Epithelial cell of prostate (primary cell): ENCODE measurements around the gene ZNF236.
"Not testable (repeated sequence)": the region's sequence is repeated elsewhere in the genome, so short reads cannot be mapped to it uniquely, and the experiment has no call there.

ENCODE experiments used
- DNase-seq: peaks from one replicate; pipeline ENCODE4 v3.0.0-alpha.2; 2011; ENCODE audit warnings: low read depth, low spot score
- H3K27ac ChIP-seq: fragments of 450-650 bp; 2 replicates; pipeline ENCODE4 v1.5.1; 2017; ENCODE audit warnings: mild to moderate bottlenecking

The ZNF236 gene

GRCh38 chr18:76936877-76937276 lies 114.5 kb downstream of the ZNF236 start:
- no peak overlapping the region for H3K27ac ChIP-seq
- DNase-seq = no peak

- H3K27ac ChIP-seq = no peak overlapping the region
- DNase-seq = no peak
Observed at GRCh38 chr18:76937597-76937996, 115.2 kb downstream of the ZNF236 start.

- no peak overlapping the region for H3K27ac ChIP-seq
- no peak for DNase-seq
Observed at GRCh38 chr18:76938619-76939018, 116.3 kb downstream of the ZNF236 start.

- no peak overlapping the region for H3K27ac ChIP-seq
- no peak for DNase-seq
Observed at GRCh38 chr18:76941284-76941683, 118.9 kb downstream of the ZNF236 start.

GRCh38 chr18:76943542-76944339 lies 121.4 kb downstream of the ZNF236 start:
- peak overlapping the region; percentile 24 for H3K27ac ChIP-seq

GRCh38 chr18:76944346-76944745 lies 122.0 kb downstream of the ZNF236 start:
- DNase-seq = not testable (repeated sequence)
- peak overlapping the region; percentile 24 for H3K27ac ChIP-seq

More at GRCh38 chr18:76943542-76944339, 121.4 kb downstream of the ZNF236 start:
- DNase-seq = peak; percentile 14

- DNase-seq = no peak
Observed at GRCh38 chr18:76948345-76948744, 126.0 kb downstream of the ZNF236 start.

GRCh38 chr18:76951456-76952247 lies 129.3 kb downstream of the ZNF236 start:
- DNase-seq = no peak
- H3K27ac ChIP-seq = no peak overlapping the region

More at GRCh38 chr18:76948345-76948744, 126.0 kb downstream of the ZNF236 start:
- no peak overlapping the region for H3K27ac ChIP-seq

- no peak overlapping the region for H3K27ac ChIP-seq
- no peak for DNase-seq
Observed at GRCh38 chr18:76952747-76953146, 130.4 kb downstream of the ZNF236 start.

- H3K27ac ChIP-seq = no peak overlapping the region
- DNase-seq = no peak
Observed at GRCh38 chr18:76953156-76953555, 130.8 kb downstream of the ZNF236 start.

GRCh38 chr18:76953583-76954233 lies 131.4 kb downstream of the ZNF236 start:
- no peak overlapping the region for H3K27ac ChIP-seq
- DNase-seq = no peak

GRCh38 chr18:76955524-76956170 lies 133.3 kb downstream of the ZNF236 start:
- no peak overlapping the region for H3K27ac ChIP-seq
- no peak for DNase-seq

- no peak for DNase-seq
- no peak overlapping the region for H3K27ac ChIP-seq
Observed at GRCh38 chr18:76956648-76957047, 134.3 kb downstream of the ZNF236 start.

- no peak for DNase-seq
- no peak overlapping the region for H3K27ac ChIP-seq
Observed at GRCh38 chr18:76957384-76958355, 135.3 kb downstream of the ZNF236 start.

- no peak for DNase-seq
- H3K27ac ChIP-seq = no peak overlapping the region
Observed at GRCh38 chr18:76958692-76959341, 136.5 kb downstream of the ZNF236 start.

- no peak overlapping the region for H3K27ac ChIP-seq
- no peak for DNase-seq
Observed at GRCh38 chr18:76959605-76960004, 137.2 kb downstream of the ZNF236 start.

GRCh38 chr18:76960528-76961035 lies 138.2 kb downstream of the ZNF236 start:
- DNase-seq = no peak
- H3K27ac ChIP-seq = no peak overlapping the region

- DNase-seq = no peak
- no peak overlapping the region for H3K27ac ChIP-seq
Observed at GRCh38 chr18:76962851-76963250, 140.5 kb downstream of the ZNF236 start.
